ENCODE results near the gene KLC1. TPM values are rescaled to one million over a fixed set of nuclear protein-coding genes. Genes with fewer than 3 reads are reported as not detected.
"Not testable (repeated sequence)": the region's sequence is repeated elsewhere in the genome, so short reads cannot be mapped to it uniquely, and the experiment has no call there.

KLC1 gene
- total RNA-seq, 2 donors from 2014 or later, result 78.1 to 112 TPM

DNA sequence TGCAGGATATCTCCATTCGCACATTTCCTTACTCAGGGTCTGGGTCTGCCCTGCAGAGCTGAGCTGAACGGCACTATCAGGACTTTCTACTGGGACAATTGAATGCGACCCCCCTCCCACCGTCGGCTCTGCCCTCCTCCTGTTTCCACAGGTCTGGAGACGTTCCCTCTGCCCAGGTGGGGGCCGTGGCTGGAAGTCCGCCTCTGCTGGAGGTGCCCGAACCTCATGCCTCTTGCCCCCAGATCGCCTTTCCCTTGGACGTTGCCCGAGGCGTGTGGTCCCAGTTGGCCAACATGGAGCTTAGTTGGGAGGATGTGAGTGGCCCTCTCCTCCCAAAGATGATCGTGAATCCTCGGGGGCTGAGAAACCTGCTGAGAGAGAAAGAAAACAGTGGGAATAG lies 21.2 kb upstream of the KLC1 start:
- Histone ChIP-seq H3K27me3 (no peaks in the 10 kb centered on the region), H3K4me1 (peaks cover 10% of the 10 kb centered on the region), H3K9me3 (no peaks in the 10 kb centered on the region), H3K4me3 (no peak overlapping the region), H3K27ac (no peak overlapping the region), H3K9ac (ENCODE audit: low read depth in 2 of 2, low read length in 2 of 2) (no peak overlapping the region), H3K36me3 (no peaks in the 10 kb centered on the region)
- intact Hi-C loops (cut with DNase I), result no loop called here
- no peak for DNase-seq
- TF ChIP-seq, protein P1, sequence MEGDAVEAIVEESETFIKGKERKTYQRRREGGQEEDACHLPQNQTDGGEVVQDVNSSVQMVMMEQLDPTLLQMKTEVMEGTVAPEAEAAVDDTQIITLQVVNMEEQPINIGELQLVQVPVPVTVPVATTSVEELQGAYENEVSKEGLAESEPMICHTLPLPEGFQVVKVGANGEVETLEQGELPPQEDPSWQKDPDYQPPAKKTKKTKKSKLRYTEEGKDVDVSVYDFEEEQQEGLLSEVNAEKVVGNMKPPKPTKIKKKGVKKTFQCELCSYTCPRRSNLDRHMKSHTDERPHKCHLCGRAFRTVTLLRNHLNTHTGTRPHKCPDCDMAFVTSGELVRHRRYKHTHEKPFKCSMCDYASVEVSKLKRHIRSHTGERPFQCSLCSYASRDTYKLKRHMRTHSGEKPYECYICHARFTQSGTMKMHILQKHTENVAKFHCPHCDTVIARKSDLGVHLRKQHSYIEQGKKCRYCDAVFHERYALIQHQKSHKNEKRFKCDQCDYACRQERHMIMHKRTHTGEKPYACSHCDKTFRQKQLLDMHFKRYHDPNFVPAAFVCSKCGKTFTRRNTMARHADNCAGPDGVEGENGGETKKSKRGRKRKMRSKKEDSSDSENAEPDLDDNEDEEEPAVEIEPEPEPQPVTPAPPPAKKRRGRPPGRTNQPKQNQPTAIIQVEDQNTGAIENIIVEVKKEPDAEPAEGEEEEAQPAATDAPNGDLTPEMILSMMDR (IDR thresholded peaks at IDR 0.05), result no peak

DNA sequence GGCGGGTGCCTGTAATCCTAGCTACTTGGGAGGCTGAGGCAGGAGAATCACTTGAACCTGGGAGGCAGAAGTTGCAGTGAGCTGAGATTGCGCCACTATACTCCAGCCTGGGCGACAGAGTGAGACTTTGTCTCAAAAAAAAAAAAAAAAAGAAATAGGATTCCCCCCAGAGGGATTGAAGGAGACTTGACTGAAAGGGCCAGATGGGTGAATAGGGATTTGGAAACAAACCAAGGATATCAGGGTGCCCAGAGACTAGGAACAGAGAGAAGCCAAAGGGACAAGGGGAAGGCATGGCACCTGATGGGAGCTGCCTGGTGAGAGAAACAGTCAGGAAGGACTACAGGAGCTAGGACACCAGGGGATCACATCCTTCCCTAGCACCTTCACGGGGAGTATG lies 19.9 kb upstream of the KLC1 start:
- intact Hi-C loops (cut with DNase I); H3K9ac ChIP-seq (ENCODE audit: low read depth in 2 of 2, low read length in 2 of 2); H3K4me3 ChIP-seq; H3K9me3 ChIP-seq; H3K36me3 ChIP-seq; DNase-seq; H3K27me3 ChIP-seq; H3K4me1 ChIP-seq; H3K27ac ChIP-seq: not testable (repeated sequence)

DNA sequence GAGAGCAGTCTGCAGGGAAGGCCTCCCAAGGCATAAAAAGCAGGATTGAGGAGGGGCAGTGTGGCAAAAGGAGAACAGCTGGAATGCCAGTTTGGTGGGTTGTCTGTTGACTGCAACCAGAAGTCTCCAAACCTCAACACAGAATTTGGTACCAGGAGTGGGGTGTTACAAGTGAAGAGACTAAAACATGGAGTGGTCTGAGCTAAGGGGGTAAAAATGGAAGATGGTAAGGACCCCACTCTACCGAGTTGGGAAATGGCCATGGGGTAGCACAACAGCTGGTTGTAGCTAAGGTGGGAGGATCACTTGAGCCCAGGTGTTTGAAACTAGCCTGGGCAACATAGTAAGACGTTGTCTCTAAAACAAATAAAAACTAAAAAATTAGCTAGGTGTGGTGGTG lies 17.8 kb upstream of the KLC1 start:
- Histone ChIP-seq H3K27ac (no peak overlapping the region), H3K27me3 (no peaks in the 10 kb centered on the region), H3K4me3 (no peak overlapping the region), H3K9ac (ENCODE audit: low read depth in 2 of 2, low read length in 2 of 2) (no peak overlapping the region), H3K36me3 (no peaks in the 10 kb centered on the region), H3K4me1 (peaks cover 10% of the 10 kb centered on the region), H3K9me3 (no peaks in the 10 kb centered on the region)
- TF ChIP-seq, protein P1 (IDR thresholded peaks at IDR 0.05), result no peak
- no peak for DNase-seq
- intact Hi-C loops (cut with DNase I), result no loop called here

DNA sequence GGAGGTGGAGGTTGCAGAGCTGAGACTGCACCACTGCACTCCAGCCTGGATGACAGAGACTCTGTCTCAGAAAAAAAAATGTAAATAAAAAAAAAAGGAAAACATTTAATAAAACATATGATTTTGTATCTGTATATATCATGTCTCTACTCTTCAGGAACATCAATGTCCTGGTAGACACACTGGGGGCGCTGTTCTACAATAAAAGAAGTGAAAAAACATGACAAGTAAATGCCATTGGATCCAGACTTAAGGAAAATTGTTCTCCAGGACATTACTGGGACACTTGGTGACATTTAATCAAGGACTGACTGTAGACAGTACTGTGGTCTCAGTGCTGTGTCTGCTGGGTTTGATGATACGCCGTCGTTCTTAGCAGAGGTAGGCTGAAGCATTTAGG lies 15.5 kb upstream of the KLC1 start:
- no peaks in the 10 kb centered on the region for H3K9me3 ChIP-seq
- no peak overlapping the region for H3K27ac ChIP-seq
- no peak overlapping the region for H3K9ac ChIP-seq (ENCODE audit: low read depth in 2 of 2, low read length in 2 of 2)
- intact Hi-C loops (cut with DNase I), result no loop called here
- H3K4me3 ChIP-seq, result no peak overlapping the region
- DNase-seq, result no peak
- H3K4me1 ChIP-seq, result no peaks in the 10 kb centered on the region
- no peaks in the 10 kb centered on the region for H3K36me3 ChIP-seq
- H3K27me3 ChIP-seq, result no peaks in the 10 kb centered on the region
- TF ChIP-seq, protein P1 (IDR thresholded peaks at IDR 0.05), result no peak

DNA sequence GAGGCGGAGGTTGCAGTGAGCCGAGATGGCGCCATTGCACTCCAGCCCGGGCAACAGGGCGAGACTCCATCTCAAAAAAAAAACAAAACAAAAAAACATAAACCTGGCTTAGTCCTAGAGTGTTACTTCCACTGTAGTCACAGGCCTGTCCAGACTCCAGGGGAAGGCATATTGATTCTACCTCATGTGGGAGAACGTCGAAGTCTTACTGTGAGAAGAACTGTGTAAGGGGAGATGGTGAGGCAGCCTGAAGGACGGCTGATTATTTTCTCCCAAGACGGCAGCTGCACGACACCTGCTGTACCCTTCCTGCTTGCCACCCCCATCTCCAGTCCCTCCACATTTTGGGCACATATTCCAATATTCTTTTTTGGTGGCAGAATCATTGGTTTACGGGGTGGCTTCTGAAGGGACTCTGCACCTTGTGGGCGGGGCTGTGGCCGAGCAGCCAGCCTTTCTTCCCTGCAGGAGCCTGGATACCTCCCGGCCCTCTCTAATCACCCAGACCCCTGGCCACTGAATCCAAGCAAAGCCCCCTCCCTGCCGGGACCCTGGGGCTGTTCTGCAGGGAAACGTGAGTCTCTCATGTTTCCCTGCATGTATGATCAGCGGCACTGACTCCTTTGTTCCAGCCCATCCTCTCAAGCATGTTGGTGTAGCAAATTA lies 12.2 kb upstream of the KLC1 start:
- Histone ChIP-seq H3K4me3 (no peak overlapping the region), H3K36me3 (no peaks in the 10 kb centered on the region), H3K27me3 (no peaks in the 10 kb centered on the region), H3K27ac (no peak overlapping the region), H3K9me3 (no peaks in the 10 kb centered on the region), H3K9ac (ENCODE audit: low read depth in 2 of 2, low read length in 2 of 2) (no peak overlapping the region), H3K4me1 (no peaks in the 10 kb centered on the region)
- DNase-seq, result no peak
- intact Hi-C loops (cut with DNase I), result no loop called here
- TF ChIP-seq, protein P1 (IDR thresholded peaks at IDR 0.05), result no peak

DNA sequence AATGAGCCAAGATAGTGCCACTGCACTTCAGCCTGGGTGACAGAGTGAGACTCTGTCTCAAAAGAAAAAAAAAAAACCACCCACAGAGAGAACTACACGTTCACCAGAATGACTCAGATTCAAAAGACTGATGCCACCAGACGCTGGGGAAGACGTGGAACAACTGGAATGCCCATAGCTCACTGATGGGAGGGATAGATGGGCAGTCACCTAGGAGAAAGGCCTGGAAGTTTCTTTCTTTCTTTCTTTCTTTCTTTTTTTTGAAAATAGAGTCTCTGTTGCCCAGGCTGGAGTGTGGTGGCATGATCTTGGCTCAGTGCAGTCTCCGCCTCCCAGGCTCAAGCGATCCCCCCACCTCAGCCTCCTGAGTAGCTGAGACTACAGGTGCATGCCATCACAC lies 10.0 kb upstream of the KLC1 start:
- Histone ChIP-seq H3K36me3 (no peaks in the 10 kb centered on the region), H3K4me1 (peaks cover 5% of the 10 kb centered on the region), H3K4me3 (no peak overlapping the region), H3K27me3 (no peaks in the 10 kb centered on the region), H3K9me3 (no peaks in the 10 kb centered on the region), H3K27ac (no peak overlapping the region), H3K9ac (ENCODE audit: low read depth in 2 of 2, low read length in 2 of 2) (no peak overlapping the region)
- intact Hi-C loops (cut with DNase I), result no loop called here
- DNase-seq, result no peak
- TF ChIP-seq, protein P1 (IDR thresholded peaks at IDR 0.05), result no peak

All from colonic mucosa (tissue), 4 donors.